ENCODE measurements around the gene TRIM34.

DNA sequence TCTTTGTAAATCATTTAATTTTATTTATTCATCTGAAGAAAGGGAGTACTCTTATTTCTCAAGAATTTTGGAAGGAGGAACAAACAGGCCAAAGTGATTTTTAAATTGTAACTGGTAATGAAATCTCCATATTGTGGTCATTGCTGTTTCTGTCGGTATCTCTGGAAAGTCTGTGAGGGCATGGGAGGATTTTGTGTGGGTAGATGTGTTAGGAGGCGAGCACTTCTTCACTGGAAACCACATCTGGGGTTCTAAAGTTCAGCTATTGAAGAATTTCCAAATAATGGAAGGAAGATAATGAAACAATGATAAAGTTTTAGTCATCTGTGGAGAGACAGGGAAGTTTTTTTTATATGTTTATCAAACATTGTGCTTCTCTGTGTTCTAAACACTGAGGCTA is 6.6 kb downstream of the TRIM34 start:
- TF ChIP-seq GATA3 (IDR thresholded peaks at IDR 0.05; ENCODE audit: low read depth, low read length) (no peak), GATA2 (IDR thresholded peaks at IDR 0.05; ENCODE audit: low read depth, low read length) (no peak)

Data from SH-SY5Y (cell line).